Upper lobe of left lung (tissue), 4 donors: ENCODE data around the gene HNRNPK.

Experiments used
- CTCF ChIP-seq, 6 experiments: fragments of 450-650 bp in 4 of 6; fragments of 200-600 bp in 2 of 6; sonication (generic) in 2 of 6; IDR thresholded peaks; one replicate each; pipeline ENCODE4 v1.5.1; 2016 to 2019; ENCODE audit warnings: antibody characterized with exemption in 6 of 6
- EP300 ChIP-seq, 4 donors: sonication (generic); formaldehyde crosslinking; IDR thresholded peaks; one replicate each; pipeline ENCODE4 v1.5.1; 2017; ENCODE audit warnings: antibody characterized with exemption in 4 of 4, control low read depth in 2 of 4
- POLR2A ChIP-seq, 4 donors: fragments of 450-650 bp; IDR thresholded peaks; one replicate each; pipeline ENCODE4 v1.5.1; 2016 to 2017; ENCODE audit warnings: antibody characterized with exemption in 4 of 4, mild to moderate bottlenecking in 2 of 4
- POLR2AphosphoS5 ChIP-seq, 2 donors: sonication (generic); formaldehyde crosslinking; IDR thresholded peaks; one replicate each; pipeline ENCODE4 v1.5.1; 2017; ENCODE audit warnings: antibody characterized with exemption in 2 of 2

DNA sequence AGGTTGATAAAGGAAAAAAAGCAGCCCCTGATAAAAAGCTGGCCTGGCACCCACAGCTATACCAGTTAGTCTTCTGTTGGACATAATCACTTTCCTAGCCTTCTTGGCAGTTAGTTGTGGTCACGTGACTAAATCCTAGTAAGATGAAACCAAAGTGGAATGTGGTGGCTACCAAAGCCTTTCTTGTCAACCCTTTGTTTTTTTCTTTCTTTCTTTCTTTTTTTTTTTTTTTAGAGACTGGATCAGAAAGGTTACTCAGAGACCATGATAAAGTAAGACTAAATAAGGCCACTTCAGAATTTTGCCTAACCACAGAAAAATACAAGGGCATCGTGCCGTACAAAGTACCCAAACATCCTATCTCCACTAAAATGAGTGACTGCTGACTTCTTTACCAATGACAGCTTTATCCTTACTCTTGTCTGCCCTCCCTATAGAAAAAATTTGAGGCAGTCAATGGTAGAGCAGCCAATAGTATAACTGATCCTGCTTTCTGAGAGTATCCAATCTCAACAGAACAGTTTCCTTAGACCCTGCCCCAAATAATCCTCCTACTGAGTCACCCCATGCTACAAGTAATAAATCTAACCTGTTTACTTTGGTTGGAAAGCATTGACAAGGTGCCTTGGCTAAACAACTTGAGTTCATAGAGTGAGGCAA, 44.6 kb downstream of the HNRNPK start:
- TF ChIP-seq CTCF (IDR thresholded peaks at IDR 0.05) (no peak), POLR2A (IDR thresholded peaks at IDR 0.05) (no peak), EP300 (IDR thresholded peaks at IDR 0.05) (no peak), POLR2AphosphoS5 (IDR thresholded peaks at IDR 0.05) (no peak)
